GM18858 (cell line): ENCODE results near the gene CYB5A.
A peak's percentile ranks its signal among the peaks of the same experiment; 100 is the strongest.

ENCODE experiments used
- ATAC-seq: cut with Tn5 transposase; IDR thresholded peaks from one replicate; pipeline ENCODE4 v1.9.1; 2021; ENCODE audit not compliant: unreplicated experiment

The CYB5A gene

DNA sequence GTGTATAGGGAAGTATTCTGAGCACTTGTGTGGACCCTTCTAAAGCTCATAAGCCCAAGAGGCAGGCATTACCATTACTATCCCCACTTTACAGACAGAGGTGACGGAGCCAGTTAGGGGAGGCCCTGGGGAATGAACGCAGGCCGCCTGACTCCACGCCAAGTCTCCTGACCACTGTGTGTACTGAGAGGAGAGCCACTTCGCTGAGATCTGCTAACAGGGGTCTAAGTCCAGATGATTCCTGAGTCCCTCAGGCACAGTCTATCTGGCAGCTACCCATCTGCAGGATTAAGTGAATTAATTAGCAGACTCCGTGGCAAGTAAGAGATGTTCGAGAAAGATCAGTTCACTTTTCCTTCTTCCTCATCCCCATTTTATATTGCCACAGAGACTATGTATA, 13.7 kb downstream of the CYB5A start:
- no peak for ATAC-seq

DNA sequence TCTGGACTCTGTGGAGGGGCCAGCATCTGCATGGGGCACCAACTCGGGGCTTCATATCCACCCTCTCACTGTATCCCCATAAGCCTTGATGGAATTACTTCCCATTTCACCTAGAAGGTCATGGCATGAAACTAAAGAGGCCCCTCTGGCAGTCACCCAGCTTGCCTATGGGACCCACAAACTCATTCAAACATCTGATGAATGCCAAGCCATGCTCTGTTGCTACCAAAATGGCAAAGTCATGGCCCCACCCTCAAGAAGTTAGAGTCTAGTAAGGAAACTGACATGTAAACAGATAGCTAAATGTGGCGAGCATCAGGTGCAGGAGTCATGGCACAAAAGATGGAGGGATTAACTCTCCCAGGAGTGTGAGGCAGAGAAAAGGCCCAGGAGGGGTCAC, 14.5 kb downstream of the CYB5A start:
- ATAC-seq: no peak

DNA sequence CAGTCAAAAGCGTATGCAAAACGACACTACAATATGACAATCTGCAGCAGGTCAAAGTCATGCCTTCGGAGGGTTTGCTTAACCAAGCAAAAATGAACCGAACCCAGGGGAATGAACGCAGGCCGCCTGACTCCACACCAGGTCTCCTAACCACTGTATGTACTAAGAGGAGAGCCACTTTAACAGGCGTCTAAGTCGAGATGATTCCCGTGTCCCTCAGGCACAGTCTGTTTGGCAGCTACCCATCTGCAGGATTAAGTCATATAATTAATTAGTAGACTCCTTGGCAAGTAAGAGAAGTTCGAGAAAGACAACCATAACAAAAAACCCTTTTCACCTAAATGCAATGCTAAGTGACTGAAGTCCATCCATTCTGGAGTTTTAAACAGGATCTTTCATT, 15.2 kb downstream of the CYB5A start:
- ATAC-seq: no peak

DNA sequence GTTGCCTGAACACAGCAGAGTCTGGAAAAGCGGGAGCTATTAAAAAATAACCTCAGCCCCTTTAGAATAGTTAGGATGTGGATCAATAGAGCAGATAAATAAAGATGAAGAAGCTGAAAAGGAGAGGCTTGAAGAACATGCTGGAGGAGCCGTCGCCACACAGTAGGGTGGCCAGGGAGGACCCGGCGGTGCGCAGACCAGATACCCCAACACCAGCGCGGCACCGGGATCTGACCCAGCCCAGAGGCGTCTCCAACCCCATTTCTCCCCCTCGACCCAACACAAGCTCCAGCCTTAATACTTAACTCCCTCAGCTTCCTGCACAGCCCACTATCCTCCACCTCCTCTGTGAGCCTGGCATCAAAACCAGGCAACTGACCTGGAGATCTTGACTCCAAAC, 16.0 kb downstream of the CYB5A start:
- no peak for ATAC-seq

DNA sequence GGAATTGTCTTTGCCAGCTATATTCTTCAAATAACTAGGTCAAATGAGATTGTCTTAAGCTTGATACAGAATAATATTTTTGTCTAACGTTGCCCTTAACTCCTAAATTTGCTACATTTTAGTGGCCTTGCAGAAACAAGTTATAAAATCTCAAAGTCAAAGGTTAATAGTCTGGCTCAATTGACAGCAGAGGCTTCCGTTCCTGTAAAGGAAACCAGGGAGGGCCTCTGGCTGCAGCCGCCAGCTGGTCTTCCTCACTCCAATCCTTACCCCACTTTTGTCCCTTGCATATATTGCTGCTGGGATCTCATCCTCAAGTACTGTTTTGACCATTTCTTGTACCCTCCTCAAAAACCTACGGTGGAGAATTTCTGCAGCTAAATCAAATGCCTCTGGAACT, 17.1 kb downstream of the CYB5A start:
- ATAC-seq: no peak

DNA sequence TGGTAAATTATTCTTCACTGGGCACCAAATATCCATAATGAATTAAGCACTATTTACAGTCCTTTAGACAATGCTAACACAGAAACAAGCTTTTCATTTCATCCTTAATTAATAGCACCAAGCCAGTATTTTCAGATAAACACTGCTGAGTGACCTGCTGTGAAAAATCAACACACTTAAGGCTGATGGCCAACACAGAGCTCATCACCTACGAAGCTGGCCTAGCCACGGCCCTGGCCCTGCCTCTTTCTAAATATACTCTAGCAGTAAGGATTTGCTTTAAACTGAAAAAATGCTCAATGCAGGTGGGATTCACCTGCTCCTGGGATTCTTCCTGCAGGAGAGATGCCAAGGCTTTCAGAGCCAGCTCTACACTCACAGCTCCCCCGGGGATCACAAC, 18.4 kb downstream of the CYB5A start:
- ATAC-seq: no peak

DNA sequence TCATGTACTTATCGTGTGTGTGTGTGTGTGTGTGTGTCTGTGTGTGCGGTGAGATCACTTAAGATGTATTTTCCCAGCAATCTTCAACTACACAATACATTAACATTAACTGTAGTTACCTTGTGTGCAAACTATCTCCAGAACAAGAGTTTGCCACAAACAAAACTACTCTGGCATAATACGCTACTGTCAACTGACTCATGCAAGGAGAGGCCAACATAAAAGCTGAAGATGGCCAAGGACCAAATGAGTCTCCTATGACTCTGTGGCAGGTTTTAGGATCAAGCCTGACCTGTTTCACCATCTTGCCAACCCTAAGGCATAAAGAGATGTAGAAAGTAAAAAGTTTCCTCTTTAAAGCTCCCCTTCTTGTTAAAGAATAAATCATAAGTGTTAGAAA, 20.1 kb downstream of the CYB5A start:
- ATAC-seq: no peak

DNA sequence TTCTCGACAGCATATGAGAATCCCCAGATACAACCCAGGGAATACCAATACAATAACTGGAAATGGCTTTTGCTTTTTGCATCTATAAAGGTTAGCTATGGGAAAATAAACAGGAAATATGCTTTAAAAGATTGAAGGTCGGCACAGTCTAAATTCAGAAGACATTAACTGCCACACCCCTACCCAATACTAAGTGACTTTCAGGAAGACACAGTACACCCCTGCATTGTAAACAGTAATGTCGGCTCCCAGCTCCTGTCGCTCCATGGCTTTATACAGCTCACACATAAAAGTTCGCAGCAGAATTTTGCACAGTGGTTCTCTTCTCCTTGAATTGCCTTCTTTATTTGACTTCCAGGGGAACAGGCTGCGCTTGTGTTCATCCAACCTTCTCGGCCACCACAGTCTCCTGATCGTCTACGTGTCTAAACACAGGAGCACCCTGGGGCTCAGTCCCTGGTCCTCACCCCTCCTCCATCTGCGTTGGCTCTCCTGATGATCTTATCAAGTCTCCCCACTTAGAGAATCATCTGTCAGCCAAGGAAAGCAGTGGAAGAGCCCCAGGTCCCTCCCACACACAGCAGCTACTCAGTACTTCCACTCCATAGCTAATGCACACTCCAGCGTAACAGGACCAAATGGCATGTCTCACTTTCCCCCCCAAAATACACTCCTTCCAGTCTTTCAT, 22.7 kb downstream of the CYB5A start:
- no peak for ATAC-seq

DNA sequence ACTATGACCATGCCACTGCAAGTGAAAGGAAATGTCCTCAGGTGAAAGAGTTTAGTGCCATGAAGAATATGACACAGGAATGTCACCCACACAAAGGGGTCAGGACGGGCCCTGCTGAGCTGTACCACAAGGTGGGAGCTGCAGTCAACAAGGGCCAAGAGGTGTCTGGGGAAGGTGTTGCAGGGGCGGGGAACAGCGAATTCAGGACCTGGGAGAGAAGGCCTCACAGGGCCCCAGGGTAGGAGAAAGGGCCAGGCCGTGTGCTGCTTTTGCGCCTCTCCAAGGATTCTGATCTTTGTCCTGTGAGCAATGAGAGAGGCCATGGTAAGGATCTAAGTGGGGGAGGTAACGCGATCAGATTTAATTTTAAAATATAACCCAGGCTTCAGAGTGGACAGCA, 23.6 kb downstream of the CYB5A start:
- no peak for ATAC-seq

DNA sequence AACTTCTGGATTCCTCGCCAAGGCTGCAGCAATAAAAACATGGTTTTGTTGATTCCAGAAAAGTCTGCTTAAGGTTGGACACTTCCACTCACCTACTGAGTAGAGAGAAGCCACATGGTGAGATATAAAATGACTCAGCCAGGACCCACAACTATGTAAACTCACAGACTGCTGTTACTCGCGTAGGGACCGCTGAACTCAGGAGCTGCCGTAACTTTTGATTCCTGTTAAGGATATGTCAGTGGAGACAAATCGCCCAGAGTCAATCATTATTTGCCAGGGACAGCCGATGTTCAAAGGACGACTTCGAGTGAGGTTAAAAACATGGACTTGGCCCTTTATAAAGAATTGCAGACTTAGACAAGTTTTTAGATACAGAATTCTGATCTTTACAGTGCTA, 25.6 kb downstream of the CYB5A start:
- ATAC-seq: no peak

DNA sequence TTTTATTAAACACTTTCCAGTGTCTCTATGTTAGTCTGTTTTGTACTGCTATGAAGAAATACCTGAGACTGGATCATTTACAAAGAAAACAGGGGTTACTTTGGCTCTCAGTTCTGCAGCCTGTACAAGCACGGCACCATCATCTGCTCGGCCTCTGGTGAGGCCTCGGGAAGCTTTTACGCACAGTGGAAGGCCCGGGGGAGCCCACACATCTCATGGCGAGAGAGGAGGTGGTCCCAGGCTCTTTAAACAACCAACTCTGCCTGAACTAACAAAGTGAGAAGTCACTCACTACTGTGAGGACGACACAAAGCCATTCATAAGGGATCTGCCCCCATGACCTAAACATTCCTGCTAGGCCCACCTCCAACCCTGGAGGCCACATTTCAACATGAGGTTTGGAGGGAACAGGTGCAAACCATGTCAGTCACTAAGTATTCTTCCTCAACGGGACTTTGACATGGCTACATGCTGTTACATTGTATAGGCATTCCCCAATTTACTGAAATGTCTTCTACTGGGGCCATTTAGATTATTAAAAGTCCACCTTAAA, 26.1 kb downstream of the CYB5A start:
- no peak for ATAC-seq

DNA sequence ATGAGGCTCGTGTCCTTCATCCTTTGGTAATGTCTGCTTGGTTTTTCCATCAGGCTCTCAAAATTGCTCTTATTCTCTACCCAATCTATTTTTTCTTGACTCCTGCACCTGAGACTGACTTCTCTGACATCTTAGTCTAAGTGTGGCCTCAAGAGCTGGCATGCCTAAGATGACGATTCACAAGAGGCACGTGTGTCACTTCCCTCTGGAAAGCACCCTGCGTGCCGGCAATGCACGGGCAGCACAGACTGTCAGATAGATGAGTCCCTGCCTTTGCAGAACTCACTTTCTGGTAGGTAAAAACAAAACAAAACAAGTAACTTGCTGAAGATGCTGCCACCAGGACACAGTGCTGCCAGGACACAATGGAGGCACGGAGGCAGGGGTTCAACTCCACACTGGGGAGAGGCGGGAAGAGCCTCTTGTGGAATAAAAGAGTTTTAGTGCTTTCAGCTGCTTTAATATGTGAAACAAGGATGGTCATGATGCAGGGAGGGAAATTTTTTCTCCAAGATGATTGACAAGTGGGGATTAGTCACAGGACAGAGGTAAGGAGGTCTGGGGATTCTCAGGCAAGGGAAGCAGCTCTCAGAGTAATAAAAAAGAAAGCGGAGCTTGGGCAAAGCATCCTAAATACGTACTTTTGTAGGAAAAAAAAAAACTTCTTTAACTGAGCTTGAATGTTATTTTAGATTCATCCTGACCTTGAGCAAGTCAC, 27.3 kb downstream of the CYB5A start:
- ATAC-seq: peak; percentile 98

DNA sequence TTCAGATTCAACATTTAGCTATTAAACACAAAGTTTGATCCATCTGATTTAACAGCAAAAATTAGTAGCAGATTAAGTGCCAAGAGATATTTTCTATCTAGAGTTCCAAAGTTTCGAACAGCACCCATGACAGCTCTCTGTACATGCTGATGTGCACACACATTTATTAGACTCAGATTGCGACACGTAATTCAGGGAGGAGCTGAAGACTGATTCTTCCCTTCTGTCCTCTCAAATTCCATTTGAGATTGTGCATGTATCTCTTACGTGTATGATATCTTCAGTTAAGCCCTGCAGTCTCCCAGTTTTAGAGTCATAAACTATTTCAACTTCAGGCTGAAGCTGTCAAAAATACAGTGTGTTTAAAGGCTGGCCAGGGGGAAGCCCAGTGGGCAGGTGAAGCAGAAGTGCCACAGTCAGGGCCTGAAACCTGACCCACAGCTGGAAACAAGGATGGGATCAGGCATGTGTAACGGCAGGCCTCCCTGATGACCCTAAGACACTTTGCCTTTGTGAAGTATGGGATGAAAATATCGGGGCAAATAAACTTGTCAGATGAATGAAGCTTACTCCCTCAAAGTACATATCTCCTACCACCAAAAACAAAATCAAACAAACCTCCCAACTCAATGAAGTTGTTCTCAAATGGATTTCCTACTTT, 30.6 kb downstream of the CYB5A start:
- ATAC-seq: no peak

DNA sequence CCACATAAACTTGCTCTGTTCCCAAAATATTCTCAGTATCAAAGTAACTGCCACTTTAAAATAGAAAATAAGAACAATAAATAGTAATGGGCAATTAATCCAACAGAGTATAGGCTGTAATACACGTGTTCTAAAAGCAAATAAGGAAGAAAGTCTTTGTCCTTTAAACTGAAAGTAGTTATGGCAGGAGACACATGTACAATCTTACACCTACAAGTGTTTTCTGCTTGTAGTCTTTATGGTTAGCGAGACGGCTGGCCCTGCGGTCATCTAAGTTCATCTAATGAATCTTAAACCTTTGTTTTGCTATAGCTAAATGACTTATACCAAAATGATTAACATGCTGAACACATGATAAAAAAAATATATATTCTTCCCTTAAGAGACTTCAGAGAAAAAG, 32.4 kb downstream of the CYB5A start:
- ATAC-seq: no peak

DNA sequence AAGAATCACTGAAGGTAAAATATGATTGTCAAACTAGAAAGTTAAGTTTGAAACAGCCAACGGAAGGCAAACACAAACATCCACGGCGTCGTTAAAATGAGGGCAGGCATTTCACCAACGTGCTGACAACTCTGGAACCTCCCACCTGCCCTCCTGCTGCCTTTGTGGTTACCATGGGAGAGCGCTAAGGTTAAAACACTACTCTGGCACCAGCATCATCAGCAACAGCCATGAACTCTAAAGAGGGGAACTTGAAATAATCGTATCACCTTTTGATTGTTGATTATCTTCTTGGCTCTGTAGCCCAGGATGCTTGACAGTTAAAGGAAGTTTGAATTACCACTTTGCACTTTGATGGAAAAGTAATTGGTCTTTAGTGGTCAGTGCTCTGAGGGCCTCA, 34.7 kb downstream of the CYB5A start:
- ATAC-seq: no peak

DNA sequence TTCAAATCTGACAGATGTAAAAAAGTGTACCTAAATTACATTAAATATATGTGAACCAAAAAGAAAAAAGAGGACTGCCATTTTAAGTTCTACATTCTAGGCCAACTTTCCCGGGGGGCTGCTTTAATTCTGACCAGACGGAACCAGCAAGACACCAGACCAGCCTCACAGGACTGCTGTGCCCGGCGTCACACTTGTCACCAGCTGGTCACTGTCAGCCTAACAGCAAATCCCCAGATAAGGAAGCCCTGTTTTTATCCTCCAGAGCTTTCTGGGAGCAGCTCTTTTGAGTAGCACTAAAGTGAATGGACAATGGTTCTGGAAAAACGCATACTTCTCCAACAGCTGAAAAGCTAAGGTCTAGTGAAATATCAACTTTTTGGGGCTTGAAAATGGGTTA, 35.6 kb downstream of the CYB5A start:
- ATAC-seq: no peak

DNA sequence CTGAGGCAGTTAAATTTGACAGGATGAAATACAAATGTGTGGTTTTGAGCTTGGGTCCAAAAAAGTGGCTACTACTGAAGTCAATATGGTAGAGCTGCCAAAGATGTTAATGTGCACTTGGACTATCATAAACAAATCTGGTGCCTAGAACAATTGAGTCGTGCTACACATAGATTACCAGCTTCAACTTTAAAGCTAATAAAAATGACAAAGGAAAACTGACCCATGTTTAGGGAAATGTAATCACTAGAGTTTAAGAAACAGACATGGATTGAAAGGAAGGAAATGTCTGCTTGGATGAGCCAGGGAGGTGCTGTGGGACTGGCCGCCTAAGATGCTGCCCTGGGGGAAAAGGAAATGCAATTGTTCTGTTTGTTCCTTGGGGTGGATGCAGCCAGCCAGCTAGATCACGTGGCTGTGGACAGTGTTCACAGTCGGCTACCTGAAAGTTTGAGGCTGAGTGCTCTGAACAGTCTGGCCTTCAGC, 36.6 kb downstream of the CYB5A start:
- ATAC-seq: no peak

DNA sequence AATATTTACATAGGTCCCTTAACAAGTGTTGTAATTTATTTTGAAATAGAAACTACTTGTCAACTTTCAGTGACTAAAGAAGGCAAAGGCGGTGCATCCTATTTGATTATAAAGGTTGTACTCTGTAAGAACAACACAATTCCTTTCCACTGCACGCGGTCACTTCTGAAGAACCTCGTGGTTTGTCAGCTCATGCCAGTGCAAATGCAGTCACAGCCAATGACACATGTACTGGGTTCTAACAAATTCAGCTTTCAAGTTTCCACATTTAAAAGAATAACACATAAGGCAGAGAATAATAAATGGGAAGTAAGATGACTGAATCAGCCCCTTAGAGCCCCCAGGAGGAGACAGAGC, 39.7 kb downstream of the CYB5A start:
- ATAC-seq: no peak

DNA sequence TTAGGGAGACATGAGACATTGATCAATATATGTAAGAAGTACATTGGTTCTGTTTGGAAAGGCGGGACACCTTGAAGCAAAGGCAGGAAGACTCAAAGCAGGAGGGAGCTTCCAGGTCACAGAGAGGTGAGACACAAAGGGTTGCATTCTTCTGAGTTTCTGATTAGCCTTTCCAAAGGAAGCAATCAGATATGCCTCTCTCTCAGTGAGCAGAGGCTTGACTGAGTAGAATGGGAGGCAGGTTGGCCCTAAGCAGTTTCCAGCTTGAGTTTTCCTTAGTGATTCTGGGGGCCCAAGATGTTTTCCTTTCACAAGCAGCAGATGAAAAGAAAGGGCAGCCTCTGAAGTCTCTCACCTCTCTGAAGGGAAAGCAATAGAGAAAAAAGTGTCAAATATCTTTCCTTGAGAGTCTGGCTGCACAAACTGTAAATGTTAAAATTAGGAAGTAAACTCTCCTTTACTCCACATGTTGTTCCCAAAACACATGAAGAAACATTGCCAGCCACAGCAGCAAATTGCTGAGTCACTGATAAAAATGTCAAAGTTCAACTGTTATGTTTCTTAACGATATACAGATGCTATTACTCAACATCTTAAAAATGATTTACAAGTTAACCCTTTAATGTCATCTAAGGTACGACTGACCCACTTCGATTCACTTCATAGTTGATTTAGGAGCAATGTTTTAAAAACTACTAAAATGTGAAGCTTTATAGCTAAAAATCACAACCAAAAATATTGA, 40.3 kb downstream of the CYB5A start:
- no peak for ATAC-seq

DNA sequence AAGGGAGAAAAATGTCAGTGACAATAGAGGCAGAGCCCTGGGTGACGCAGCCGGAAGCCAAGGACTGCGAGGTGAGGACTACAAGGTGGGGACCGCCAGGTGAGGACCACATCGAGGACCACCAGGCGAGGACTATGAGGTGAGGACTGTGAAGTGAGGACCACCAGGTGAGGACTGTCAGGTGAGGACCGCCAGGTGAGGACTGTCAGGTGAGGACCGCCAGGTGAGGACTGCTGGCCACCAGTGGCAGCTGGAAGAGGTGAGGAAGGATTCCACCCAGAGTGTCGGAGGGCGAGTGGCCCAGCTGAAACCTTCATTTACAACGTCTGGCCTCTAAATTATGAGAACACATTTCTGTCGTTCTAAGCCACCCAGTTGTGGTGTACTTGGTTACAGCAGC, 41.6 kb downstream of the CYB5A start:
- ATAC-seq: no peak

DNA sequence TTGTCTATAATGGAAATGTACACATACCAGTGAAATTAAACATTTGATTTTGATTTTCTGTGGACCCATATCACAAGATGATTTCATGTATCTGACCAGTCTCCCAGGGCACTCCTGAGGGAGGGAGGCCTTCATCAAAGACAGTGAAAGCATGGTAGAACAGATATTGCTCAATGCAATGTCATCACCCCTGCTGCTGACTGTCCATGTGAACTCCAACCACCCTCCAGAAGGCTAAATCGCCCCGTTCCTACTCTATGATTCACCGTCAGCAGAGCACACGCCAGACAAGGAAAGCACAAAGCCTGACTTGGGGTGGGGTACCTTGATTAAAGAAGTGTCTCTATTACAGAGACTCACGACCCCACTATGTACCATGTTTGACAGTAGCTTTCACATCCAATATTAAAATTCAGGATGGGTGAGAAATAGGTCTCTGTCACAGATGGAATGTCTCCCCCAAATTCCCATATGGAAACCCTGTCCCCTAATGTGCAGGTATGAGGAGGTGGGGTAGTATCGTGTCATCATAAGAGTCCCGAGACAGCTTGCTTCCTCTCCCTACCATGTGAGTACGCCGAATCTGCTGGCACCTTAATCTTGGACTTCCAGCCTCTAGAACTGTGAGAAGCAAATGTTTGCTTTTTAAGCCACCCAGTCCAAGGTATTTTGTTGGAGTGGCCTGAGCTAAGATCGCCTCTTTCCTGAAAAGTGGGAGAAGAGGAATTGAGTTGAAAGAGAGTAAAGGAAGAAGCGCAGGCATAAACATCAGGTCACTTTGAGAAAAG, 42.4 kb downstream of the CYB5A start:
- no peak for ATAC-seq
